Measurements from ENCODE around the gene AJAP1.

DNA sequence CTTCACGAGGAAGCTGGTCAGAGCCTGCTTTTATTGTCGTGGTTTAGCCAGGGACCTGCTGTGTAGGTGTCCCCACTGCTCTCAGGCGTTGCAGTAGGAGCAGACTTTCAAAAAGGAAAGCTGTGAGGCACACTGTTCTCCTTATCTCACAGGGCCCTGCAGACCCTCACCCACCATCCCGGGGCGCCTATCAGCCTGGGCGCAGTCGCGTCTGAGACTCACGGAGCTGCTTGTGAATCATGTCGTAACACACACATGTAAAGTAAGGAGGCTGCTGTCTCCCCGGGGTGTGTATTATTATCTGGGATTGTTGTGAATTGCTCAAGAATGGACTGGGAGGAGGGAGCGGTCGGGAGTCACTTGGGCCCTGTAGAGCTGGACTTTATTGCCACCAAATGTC lies 17.4 kb downstream of the AJAP1 start:
- TF ChIP-seq POLR2A (IDR thresholded peaks at IDR 0.05) (no peak), EP300 (IDR thresholded peaks at IDR 0.05) (no peak)
- TF ChIP-seq, protein P1, sequence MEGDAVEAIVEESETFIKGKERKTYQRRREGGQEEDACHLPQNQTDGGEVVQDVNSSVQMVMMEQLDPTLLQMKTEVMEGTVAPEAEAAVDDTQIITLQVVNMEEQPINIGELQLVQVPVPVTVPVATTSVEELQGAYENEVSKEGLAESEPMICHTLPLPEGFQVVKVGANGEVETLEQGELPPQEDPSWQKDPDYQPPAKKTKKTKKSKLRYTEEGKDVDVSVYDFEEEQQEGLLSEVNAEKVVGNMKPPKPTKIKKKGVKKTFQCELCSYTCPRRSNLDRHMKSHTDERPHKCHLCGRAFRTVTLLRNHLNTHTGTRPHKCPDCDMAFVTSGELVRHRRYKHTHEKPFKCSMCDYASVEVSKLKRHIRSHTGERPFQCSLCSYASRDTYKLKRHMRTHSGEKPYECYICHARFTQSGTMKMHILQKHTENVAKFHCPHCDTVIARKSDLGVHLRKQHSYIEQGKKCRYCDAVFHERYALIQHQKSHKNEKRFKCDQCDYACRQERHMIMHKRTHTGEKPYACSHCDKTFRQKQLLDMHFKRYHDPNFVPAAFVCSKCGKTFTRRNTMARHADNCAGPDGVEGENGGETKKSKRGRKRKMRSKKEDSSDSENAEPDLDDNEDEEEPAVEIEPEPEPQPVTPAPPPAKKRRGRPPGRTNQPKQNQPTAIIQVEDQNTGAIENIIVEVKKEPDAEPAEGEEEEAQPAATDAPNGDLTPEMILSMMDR (IDR thresholded peaks at IDR 0.05), result no peak

Measured in ovary (tissue), 3 donors.